Mesothelial cell of epicardium (in vitro differentiated cells): ENCODE data around the gene NRP1. TPM values are rescaled to one million over a fixed set of nuclear protein-coding genes. Genes with fewer than 3 reads are reported as not detected.

ENCODE experiments used
- DNase-seq, 2 experiments: peaks; one replicate each; pipeline ENCODE4 v3.0.0; 2021; ENCODE audit warnings: low spot score in 2 of 2; ENCODE audit not compliant: unreplicated experiment in 2 of 2
- H3K27ac Mint-ChIP-seq: 2 replicates; pipeline ENCODE4 v1.8.0; 2021; ENCODE audit warnings: mixed read lengths
- H3K27me3 Mint-ChIP-seq: 2 replicates; pipeline ENCODE4 v1.8.0; 2021; ENCODE audit warnings: low read depth, mixed read lengths
- H3K36me3 Mint-ChIP-seq: 2 replicates; pipeline ENCODE4 v1.8.0; 2021; ENCODE audit warnings: mixed read lengths
- H3K4me1 Mint-ChIP-seq: 2 replicates; pipeline ENCODE4 v1.8.0; 2021; ENCODE audit warnings: mixed read lengths
- H3K4me3 Mint-ChIP-seq: 2 replicates; pipeline ENCODE4 v1.8.0; 2021; ENCODE audit warnings: mild to moderate bottlenecking, moderate library complexity, mixed read lengths
- H3K9me3 Mint-ChIP-seq: 2 replicates; pipeline ENCODE4 v1.8.0; 2021; ENCODE audit warnings: mixed read lengths
- CTCF ChIP-seq: fragments of 200-600 bp; sonication (generic); IDR thresholded peaks from one replicate; pipeline ENCODE4 v1.5.0; 2021; ENCODE audit warnings: antibody characterized with exemption; ENCODE audit not compliant: unreplicated experiment
- total RNA-seq: library from RNA; stranded (reverse); gene quantifications from 3 replicates; pipeline ENCODE4 v1.2.1, GENCODE V29; 2021

NRP1 gene
- total RNA-seq, 1 donor from 2014 or later, result 47.7 TPM

GRCh38 chr10:33208166-33208565 is 126.3 kb downstream of the NRP1 start:
- H3K27ac Mint-ChIP-seq, result no peak overlapping the region
- H3K9me3 Mint-ChIP-seq, result no peaks in the 10 kb centered on the region
- no peaks in the 10 kb centered on the region for H3K27me3 Mint-ChIP-seq
- H3K4me1 Mint-ChIP-seq, result peaks cover 11% of the 10 kb centered on the region
- no peak for TF ChIP-seq CTCF
- peaks cover 38% of the 10 kb centered on the region for H3K36me3 Mint-ChIP-seq
- no peak overlapping the region for H3K4me3 Mint-ChIP-seq
- no peak for DNase-seq

GRCh38 chr10:33204031-33204430 is 130.4 kb downstream of the NRP1 start:
- peaks cover 47% of the 10 kb centered on the region for H3K36me3 Mint-ChIP-seq

GRCh38 chr10:33201971-33202370 is 132.5 kb downstream of the NRP1 start:
- Mint-ChIP-seq H3K27ac (no peak overlapping the region), H3K27me3 (no peaks in the 10 kb centered on the region), H3K4me3 (no peak overlapping the region), H3K36me3 (peaks cover 45% of the 10 kb centered on the region), H3K9me3 (no peaks in the 10 kb centered on the region), H3K4me1 (peaks cover 18% of the 10 kb centered on the region)
- DNase-seq, result no peak
- TF ChIP-seq CTCF, result no peak

More at GRCh38 chr10:33204031-33204430, 130.4 kb downstream of the NRP1 start:
- H3K4me3 Mint-ChIP-seq, result no peak overlapping the region
- no peaks in the 10 kb centered on the region for H3K27me3 Mint-ChIP-seq
- H3K9me3 Mint-ChIP-seq, result no peaks in the 10 kb centered on the region
- TF ChIP-seq CTCF, result no peak
- H3K4me1 Mint-ChIP-seq, result peaks cover 18% of the 10 kb centered on the region
- no peak overlapping the region for H3K27ac Mint-ChIP-seq
- DNase-seq, result no peak

DNA sequence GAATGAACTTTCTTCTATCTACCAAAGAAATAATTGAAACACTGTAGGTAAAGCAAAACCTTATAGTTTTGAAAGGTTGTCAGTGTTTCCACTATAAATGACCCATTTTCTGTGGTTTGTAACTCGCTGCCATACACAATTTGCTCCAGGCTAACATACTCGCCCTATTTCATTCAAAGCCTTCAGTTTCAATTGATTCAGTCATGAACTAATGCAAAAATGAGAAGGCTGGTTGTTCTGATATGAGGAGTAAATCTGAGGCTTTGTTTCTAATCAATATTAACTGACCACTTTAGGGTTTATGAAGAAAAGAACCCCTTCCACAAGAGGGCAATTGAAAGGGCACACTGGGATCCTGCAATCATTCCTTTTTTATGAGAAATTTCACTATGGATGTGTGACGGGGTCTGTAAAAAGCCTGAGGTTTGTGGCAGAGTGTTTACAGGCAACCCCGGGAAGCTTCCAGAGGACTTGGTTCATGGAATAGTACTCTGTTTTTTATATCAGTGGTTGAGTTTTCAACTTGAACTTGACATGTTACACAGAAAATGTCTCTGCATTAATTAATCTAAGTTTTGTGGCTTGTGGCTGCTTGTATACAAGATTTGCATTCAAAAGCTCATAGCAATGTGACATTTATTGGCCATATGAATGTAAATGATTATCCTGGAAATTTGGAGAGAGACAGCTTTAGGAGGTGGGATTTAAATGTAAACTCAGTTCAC is 133.2 kb downstream of the NRP1 start:
- H3K27ac Mint-ChIP-seq, result no peak overlapping the region
- TF ChIP-seq CTCF, result no peak
- H3K9me3 Mint-ChIP-seq, result no peaks in the 10 kb centered on the region
- no peaks in the 10 kb centered on the region for H3K27me3 Mint-ChIP-seq
- no peak overlapping the region for H3K4me3 Mint-ChIP-seq
- DNase-seq, result no peak
- peaks cover 45% of the 10 kb centered on the region for H3K36me3 Mint-ChIP-seq
- H3K4me1 Mint-ChIP-seq, result peaks cover 22% of the 10 kb centered on the region

- H3K27me3 Mint-ChIP-seq, result no peaks in the 10 kb centered on the region
- peaks cover 39% of the 10 kb centered on the region for H3K36me3 Mint-ChIP-seq
- TF ChIP-seq CTCF, result no peak
- no peak for DNase-seq
- H3K4me3 Mint-ChIP-seq, result no peak overlapping the region
- H3K4me1 Mint-ChIP-seq, result peaks cover 23% of the 10 kb centered on the region
- no peaks in the 10 kb centered on the region for H3K9me3 Mint-ChIP-seq
- H3K27ac Mint-ChIP-seq, result no peak overlapping the region
These were observed 134.7 kb downstream of the NRP1 start for GRCh38 chr10:33199731-33200232.
